Skeletal muscle cell (primary cell): Measurements from ENCODE around the gene PLXNA1.

Source experiments
- DNase-seq: peaks from one replicate; pipeline ENCODE4 v3.0.0-alpha.2; 2010; ENCODE audit warnings: low read depth
- H3K4me3 ChIP-seq: 2 replicates; pipeline ENCODE4 v1.5.1; 2011; ENCODE audit warnings: low read depth, mild to moderate bottlenecking, control low read depth, low read length, moderate library complexity

PLXNA1 gene

GRCh38 chr3:126982471-126983175 lies at the start of gene PLXNA1:
PLXNA1 (plus strand) TSS chr3:126983115; CDS start chr3:126988594, 5,479 bp downstream.
- no peak for DNase-seq
- H3K4me3 ChIP-seq = peak within 1 kb of the TSS; percentile 58

- no peak overlapping the region for H3K4me3 ChIP-seq
- no peak for DNase-seq
Measured at GRCh38 chr3:126934031-126934531, 48.8 kb upstream of the PLXNA1 start.

GRCh38 chr3:126934991-126935390 lies 47.9 kb upstream of the PLXNA1 start:
- H3K4me3 ChIP-seq = no peak overlapping the region
- no peak for DNase-seq

- no peak overlapping the region for H3K4me3 ChIP-seq
- no peak for DNase-seq
Measured at GRCh38 chr3:126935756-126936509, 47.0 kb upstream of the PLXNA1 start.

- no peak overlapping the region for H3K4me3 ChIP-seq
- DNase-seq = no peak
Measured at GRCh38 chr3:126936853-126937425, 46.0 kb upstream of the PLXNA1 start.

- H3K4me3 ChIP-seq = no peak overlapping the region
- DNase-seq = no peak
Measured at GRCh38 chr3:126937533-126937932, 45.4 kb upstream of the PLXNA1 start.

GRCh38 chr3:126937973-126938372 lies 44.9 kb upstream of the PLXNA1 start:
- no peak for DNase-seq
- no peak overlapping the region for H3K4me3 ChIP-seq

GRCh38 chr3:126938520-126939337 lies 44.2 kb upstream of the PLXNA1 start:
- DNase-seq = no peak
- H3K4me3 ChIP-seq = no peak overlapping the region

GRCh38 chr3:126939338-126939718 lies 43.6 kb upstream of the PLXNA1 start:
- DNase-seq = no peak
- H3K4me3 ChIP-seq = no peak overlapping the region

- no peak for DNase-seq
- no peak overlapping the region for H3K4me3 ChIP-seq
Measured at GRCh38 chr3:126939733-126940132, 43.2 kb upstream of the PLXNA1 start.

GRCh38 chr3:126941721-126942270 lies 41.1 kb upstream of the PLXNA1 start:
- no peak overlapping the region for H3K4me3 ChIP-seq
- no peak for DNase-seq

GRCh38 chr3:126944089-126944965 lies 38.6 kb upstream of the PLXNA1 start:
- no peak overlapping the region for H3K4me3 ChIP-seq
- DNase-seq = no peak

- no peak for DNase-seq
- H3K4me3 ChIP-seq = no peak overlapping the region
Measured at GRCh38 chr3:126945171-126945721, 37.7 kb upstream of the PLXNA1 start.

GRCh38 chr3:126945891-126946290 lies 37.0 kb upstream of the PLXNA1 start:
- DNase-seq = no peak
- H3K4me3 ChIP-seq = no peak overlapping the region

- DNase-seq = no peak
- H3K4me3 ChIP-seq = no peak overlapping the region
Measured at GRCh38 chr3:126946405-126946804, 36.5 kb upstream of the PLXNA1 start.

- no peak for DNase-seq
Measured at GRCh38 chr3:126947429-126947828, 35.5 kb upstream of the PLXNA1 start.

GRCh38 chr3:126948980-126949535 lies 33.9 kb upstream of the PLXNA1 start:
- H3K4me3 ChIP-seq = no peak overlapping the region
- no peak for DNase-seq

More at GRCh38 chr3:126947429-126947828, 35.5 kb upstream of the PLXNA1 start:
- no peak overlapping the region for H3K4me3 ChIP-seq

GRCh38 chr3:126951561-126951960 lies 31.4 kb upstream of the PLXNA1 start:
- no peak overlapping the region for H3K4me3 ChIP-seq
- no peak for DNase-seq
